Measurements from ENCODE around the gene AP3S1.
"Not testable (repeated sequence)": the region's sequence is repeated elsewhere in the genome, so short reads cannot be mapped to it uniquely, and the experiment has no call there.

AP3S1 gene

GRCh38 chr5:115875447-115875846 is 33.7 kb downstream of the AP3S1 start:
- no peak for DNase-seq

- not testable (repeated sequence) for DNase-seq
Measured at GRCh38 chr5:115877342-115877741, 35.6 kb downstream of the AP3S1 start.

DNA sequence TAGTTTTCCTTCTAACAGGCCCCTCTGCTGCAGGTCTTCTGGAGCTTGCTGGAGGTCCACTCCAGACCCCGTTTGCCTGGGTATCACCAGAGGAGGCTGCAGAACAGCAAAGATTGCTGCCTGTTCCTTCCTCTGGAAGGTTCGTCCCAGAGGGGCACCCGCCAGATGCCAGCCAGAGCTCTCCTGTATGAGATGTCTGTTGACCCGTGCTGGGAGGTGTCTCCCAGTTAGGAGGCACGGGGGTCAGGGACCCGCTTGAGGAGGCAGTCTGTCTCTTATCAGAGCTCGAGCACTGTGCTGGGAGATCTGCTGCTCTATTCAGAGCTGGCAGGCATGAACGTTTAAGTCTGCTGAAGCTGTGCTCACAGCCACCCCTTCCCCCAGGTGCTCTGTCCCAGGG is 40.7 kb downstream of the AP3S1 start:
- DNase-seq, result not testable (repeated sequence)

GRCh38 chr5:115884704-115885103 is 43.0 kb downstream of the AP3S1 start:
- no peak for DNase-seq

DNA sequence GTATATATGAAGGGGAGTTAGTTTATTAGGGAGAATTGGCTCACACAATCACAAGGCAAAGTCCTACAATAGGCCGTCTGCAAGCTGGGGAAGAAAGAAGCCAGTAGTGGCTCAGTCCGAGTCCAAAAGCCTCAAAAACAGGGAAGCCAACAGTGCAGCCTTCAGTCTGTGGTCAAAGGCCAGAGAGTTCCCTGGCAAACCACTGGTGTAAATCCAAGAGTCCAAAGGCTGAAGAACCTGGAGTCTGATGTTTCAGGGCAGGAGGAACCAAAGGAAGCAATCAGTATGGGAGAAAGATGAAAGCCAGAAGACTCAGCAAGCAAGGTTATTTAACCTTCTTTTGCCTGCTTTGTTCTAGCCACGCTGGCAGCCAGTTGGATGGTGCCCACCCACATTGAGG is 43.5 kb downstream of the AP3S1 start:
- DNase-seq, result not testable (repeated sequence)

DNA sequence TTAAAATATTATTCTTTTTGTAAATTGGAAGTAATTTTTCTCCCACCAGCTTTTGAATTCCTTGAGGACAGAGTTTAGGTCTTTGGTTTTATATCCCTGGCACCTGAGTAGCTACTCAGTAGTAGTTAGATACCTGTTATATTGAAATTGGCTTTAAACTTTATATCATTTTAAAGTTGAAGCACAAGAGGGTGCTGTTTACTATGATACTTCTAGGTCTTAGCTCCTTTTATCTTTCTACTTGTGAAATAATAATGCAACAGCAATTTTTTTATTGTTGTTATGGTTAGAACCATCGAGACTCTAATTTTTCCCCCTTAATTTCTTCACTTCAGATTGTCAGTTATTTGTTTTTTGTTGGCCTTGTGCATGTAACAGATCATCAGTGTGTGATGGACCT is 46.3 kb downstream of the AP3S1 start:
- no peak for DNase-seq

- DNase-seq, result no peak
Measured at GRCh38 chr5:115892021-115892420, 50.3 kb downstream of the AP3S1 start.

DNA sequence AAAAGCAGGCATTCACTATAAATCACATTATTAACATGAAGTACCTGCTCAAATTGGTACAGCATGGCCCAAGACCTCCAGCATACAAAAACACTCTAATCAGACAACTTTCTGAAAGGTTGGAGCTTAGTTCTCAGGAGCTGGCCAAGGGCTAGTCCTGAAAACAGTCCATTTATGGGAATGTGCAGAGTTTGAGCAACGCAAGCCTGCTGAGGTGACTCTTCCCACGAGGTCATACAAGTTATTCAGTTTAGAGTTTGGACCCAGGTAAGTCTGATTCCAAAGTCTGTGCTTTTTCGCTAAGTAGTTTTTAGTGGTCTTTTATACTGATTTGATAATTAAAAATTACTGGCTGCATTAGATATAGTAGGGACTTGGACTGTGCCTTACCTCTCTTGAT is 52.6 kb downstream of the AP3S1 start:
- DNase-seq, result no peak

GRCh38 chr5:115895821-115896220 is 54.1 kb downstream of the AP3S1 start:
- no peak for DNase-seq

GRCh38 chr5:115898656-115899055 is 56.9 kb downstream of the AP3S1 start:
- no peak for DNase-seq

DNA sequence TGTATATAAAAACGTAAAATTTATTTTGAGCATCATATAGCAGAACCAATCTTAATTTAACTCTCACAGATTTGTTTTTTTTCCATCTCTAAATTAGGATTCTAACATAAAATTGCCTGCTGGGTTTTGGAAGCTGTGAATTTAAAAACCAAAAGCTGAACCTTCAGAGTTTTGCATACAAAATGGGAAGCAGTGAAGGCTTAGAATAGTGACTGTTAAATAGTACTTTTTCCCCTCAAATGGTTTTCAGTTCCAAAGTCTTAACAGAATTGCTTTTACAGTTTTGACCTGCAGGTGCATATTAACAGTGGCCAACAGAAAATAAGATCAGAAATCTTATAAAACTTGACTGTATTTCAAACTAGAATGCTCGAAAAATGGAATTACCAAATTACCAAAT is 65.4 kb downstream of the AP3S1 start:
- DNase-seq, result no peak

- not testable (repeated sequence) for DNase-seq
Measured at GRCh38 chr5:115913623-115914400, 72.1 kb downstream of the AP3S1 start.

GRCh38 chr5:115920171-115920725 is 78.5 kb downstream of the AP3S1 start:
- DNase-seq, result no peak

DNA sequence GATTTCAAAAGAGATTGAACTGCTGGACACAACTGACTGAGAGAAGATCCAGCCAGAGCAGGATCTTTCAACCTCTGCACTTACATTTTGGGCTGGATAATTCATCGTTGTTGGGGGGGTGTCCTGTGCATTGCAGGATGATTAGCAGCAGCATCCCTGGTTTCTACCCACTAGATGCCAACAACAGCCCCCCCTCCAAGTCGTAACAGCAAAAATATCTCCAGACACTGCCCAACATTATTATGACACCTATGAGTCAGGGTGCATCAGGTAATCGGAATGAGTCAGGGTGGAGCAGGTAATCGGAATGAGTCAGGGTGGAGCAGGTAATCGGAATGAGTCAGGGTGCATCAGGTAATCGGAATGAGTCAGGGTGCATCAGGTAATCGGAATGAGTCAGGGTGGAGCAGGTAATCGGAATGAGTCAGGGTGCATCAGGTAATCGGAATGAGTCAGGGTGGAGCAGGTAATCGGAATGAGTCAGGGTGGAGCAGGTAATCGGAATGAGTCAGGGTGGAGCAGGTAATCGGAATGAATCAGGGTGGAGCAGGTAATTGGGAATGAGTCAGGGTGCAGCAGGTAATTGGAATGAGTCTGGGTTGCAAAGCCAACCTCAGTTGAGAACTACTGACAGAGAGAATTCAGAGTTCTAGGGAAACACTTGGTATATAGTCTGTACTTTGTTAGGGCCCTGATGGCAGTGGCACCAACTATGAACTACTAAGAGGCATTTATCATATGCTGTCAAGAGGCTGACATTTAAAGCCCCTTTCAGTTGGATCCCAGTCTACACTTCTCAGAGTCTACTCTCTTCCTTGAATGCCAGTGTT is 87.1 kb downstream of the AP3S1 start:
- not testable (repeated sequence) for DNase-seq

DNA sequence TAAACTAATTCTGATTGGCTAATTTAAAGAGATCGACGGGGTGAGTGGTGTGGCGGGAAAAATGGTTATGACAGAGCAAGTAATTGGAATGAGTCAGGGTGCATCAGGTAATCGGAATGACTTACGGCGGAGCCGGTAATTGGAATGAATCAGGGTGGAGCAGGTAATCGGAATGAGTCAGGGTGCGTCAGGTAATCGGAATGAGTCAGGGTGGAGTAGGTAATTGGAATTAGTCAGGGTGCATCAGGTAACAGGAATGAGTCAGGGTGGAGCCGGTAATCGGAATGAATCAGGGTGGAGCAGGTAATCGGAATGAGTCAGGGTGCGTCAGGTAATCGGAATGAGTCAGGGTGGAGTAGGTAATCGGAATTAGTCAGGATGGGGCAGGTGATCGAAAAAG is 88.4 kb downstream of the AP3S1 start:
- DNase-seq, result not testable (repeated sequence)

GRCh38 chr5:115930630-115931337 is 89.0 kb downstream of the AP3S1 start:
- no peak for DNase-seq

GRCh38 chr5:115932991-115933390 is 91.3 kb downstream of the AP3S1 start:
- no peak for DNase-seq

DNA sequence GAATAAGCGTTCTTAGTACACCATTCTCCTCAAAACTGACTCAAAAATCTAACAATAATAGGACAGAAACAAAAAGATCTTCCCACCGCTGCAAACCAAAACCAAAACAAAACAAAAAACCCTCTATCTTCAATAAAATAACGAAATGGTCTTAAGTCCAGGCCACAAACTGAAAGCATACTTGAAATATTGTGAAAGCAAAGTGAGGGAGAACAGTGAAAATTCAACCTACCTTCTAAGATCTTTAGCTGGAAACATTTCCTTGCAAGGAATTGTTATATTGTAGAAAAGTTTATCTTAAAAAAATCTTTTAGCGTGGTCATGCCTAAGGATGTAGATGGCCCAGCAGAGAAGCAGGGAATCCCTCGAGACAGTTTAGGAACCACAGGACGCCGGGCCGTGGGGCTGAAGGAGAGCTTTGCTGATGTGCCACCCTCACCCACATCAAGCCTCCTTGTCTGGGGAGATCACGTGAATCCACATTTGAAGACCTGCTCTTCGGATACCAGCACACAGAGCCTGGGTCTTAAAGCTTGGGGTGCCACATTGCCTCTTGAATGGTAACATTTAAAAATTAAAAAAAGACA is 92.7 kb downstream of the AP3S1 start:
- DNase-seq, result no peak

DNA sequence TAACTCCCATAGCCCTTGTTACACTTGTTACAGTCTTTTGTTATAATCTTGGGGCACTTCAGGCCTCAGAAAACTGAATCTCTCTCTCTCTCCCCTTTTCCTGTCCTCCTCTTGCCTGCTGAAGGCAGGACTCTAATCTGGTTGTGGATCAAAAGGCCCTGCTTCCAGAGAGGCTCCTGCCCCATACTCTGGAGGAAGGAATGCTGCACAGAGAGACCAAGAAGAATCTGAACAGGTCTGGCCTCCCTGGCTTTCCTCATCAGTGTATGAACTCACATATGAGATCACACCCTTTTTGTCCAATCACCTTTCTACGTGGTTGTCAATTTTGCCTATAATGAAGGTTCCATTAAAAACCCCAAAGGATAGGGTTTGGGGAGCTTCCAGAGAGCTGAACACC is 94.3 kb downstream of the AP3S1 start:
- no peak for DNase-seq

DNA sequence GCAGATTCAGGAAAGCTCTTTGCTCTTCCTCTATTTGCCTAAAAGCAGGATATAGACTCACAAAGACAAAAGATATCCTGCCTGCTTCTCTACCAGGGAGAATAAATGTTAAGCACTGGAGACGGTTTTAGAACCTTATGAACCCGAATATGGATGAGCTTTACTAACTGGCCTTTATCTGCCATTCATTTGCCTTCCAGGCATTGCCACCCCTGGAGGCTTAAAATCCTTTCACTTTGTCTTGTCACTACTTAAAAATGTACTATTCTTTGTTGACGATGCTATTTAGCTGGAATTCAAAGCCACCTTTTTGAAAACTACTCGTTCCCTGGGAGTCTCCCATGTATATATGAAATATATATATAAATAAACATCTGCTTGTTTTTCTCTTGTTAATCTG is 97.3 kb downstream of the AP3S1 start:
- DNase-seq, result no peak

DNA sequence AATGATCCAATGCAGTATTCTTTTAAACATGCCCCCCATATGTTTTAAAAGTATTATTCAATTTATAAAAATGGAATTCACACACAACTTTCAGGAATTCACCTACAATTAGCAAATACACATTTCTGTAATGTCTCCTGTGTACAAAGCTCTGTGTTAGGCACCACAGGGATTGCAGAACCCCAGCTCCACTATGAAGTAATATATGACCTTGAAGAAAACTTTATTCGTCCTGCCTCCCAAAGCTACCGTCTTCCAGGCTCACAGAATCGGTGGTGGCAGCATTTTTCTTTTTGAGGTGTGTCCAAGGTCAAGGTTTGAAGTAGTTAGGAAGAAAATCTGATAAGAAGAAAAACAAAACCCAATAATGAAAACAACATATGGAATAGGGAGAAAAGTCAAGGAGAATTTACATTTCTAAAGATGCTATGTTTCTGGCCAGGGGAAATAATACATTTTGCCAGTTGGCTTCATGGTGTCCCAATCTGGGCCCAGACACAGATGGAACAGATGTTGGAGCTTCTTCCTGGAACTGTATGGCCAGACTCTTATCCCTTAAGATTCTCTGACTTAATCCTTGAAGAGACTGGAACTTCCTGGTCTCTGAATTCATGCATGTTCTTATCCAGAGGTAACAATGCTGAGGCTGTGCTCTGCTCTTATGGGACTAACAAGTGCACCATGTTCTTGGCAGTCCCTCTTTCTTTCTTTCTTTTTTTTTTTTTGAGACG is 98.5 kb downstream of the AP3S1 start:
- DNase-seq, result no peak

DNA sequence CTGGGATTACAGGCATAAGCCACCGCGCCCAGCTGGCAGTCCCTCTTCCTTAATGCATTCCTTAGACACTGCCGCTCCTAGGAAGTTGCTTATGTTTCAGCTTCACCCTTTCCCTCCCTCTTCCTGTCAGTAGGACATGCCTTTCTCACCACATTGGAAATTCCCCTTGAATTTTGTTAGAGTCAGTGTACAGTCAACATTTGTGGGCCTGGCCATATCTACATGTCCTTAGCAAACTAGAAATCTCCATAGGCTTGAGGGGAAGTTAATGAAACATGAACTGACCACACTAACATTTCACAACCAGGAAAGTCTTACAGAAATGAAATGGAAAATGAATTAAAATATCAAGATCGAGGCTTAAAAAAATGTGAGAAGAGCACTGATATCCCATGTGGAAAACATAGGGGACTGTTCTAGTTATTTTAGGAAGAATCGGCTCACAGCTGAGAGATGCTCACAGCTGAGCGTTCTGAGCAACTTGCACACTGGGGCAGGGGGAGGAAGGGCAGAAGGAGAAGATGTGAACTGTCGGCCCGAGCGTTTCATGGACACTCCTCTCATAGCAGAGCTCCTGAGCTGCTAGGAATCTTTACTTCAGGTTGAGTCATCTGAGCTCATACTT is 99.4 kb downstream of the AP3S1 start:
- DNase-seq, result peak; percentile 53
